HG03025 (cell line): ENCODE results near the gene PAM.
"Not testable (repeated sequence)": the region's sequence is repeated elsewhere in the genome, so short reads cannot be mapped to it uniquely, and the experiment has no call there.

Experiments
- ATAC-seq: cut with Tn5 transposase; IDR thresholded peaks from one replicate; pipeline ENCODE4 v1.9.1; 2021; ENCODE audit warnings: mild to moderate bottlenecking, moderate library complexity; ENCODE audit not compliant: unreplicated experiment, low FRiP score

PAM gene

GRCh38 chr5:102775756-102776155, 20.7 kb downstream of the PAM start:
- ATAC-seq: not testable (repeated sequence)

DNA sequence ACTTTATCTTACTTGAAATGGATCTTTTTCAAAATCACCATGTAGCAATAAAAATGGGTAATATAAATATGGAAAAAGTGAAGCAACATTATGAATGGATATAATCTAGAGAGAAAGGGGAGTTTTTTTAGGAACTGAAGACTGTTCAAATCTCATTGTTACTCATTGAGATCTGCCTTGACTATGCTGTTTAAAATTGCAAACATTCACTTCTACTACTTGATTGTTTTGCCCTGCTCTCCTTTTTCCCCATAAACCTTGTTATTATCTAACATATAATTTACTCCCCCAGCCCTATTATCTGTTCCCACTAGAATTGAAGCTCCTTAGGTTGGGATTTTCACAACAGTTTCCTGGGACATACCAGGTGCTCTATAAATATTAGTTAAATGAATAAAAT, 22.0 kb downstream of the PAM start:
- ATAC-seq: no peak

DNA sequence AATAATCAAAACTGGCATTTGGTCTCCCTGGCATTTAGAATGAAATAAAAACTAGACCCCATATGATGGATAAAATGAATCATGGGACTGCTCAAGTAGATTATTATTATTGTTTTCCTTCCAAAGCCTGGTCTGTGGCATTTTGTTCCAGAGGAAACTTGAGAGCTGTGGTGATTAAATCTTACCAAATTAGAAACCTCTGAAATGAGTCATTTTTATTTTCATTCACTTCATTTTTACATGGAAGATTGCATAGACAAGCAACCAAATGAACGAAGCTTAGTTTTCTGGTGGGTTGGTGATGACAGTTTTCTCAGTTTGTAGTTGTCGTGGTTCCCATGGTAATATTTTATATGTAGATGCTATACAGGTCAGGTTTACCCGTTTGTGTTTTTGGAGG, 23.4 kb downstream of the PAM start:
- ATAC-seq: no peak

GRCh38 chr5:102781359-102781758, 26.3 kb downstream of the PAM start:
- no peak for ATAC-seq

DNA sequence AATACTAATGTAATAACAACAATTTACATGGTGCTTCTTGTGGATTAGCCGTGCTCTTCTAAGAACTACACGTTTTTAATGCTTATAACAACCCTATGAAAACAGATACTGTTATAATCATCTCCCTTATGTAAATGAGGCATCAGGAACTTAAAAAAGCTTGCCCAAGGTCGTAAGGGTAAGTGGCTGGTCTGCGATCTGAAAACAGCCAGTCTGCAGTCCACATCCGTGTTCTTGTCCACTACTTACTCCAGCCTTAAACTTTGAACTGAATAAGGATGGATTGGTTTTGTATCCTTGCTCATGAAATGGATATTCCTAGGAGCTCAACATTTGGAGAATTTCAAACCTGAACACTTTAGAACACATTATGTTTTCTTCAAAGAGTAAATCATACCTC, 26.7 kb downstream of the PAM start:
- ATAC-seq: no peak

DNA sequence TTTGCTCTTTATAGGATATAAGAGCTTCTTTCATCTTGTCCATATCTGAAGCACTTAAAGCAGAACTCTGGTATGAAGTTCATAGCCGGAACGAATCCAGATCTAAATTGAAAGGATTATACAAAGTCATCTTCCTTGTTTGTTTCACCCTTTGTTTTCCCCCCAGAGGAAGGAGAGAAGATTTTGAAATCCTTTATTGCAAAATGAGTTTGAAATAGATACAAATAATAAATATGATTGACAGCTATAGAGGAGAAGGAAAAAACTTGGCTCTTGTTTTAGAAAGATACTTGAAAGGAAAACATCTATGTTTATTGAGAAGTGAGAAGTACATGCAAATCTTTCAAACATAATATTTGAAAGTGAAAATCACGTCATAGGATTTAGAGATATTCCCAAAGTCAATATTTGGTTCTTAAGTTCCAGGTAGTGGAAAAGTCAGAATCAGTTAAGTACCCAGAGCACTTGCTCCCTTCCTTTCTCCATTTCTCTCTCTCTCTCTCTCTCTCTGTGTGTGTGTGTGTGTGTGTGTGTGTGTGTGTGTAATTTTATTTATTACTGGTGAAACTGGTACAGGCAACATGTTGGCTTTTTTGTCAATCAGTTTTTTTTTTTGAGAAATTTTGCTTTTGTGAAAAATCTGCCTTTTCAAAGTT, 27.2 kb downstream of the PAM start:
- ATAC-seq: no peak

- ATAC-seq: no peak
These were observed 32.0 kb downstream of the PAM start for GRCh38 chr5:102787134-102787533.

- no peak for ATAC-seq
These were observed 33.7 kb downstream of the PAM start for GRCh38 chr5:102788788-102789187.

DNA sequence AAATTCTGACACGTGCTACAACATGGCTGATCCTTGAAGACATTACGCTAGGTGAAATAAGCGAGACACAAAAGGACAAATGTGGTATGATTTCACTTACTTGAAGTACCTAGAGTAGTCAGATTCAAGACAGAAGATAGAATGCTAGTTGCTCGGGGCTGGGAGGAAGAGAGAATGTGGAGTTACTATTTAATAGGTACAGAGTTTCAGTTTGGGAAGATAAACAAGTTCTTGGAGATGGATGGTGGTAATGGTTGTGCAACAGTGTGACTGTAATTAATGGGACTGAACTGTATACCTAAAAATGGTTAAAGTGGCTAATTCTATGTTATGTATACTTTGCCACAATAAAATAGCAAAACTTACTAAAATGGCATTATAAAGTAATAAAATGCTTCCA, 34.4 kb downstream of the PAM start:
- ATAC-seq: no peak

- no peak for ATAC-seq
These were observed 35.6 kb downstream of the PAM start for GRCh38 chr5:102790748-102791147.

GRCh38 chr5:102792705-102793104, 37.6 kb downstream of the PAM start:
- no peak for ATAC-seq

DNA sequence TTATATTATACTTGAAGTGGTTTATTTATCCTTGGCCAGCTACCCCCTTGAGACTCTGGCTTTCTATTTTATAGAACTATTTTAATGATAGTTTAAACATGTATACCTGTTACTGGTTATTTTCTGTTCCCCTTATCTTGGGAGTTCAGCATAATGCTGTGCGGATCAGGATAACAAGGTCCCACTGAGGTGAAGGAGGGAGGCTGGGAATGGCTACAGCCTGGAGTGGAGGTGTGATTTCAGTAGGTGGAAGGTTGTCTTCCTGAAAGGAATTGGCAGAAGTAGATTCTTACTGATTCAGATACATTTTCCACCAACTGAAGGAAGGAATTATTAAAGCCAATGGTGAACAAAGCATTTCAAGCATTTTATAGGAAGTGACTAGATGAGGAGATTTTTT, 38.9 kb downstream of the PAM start:
- no peak for ATAC-seq

GRCh38 chr5:102794677-102795331, 39.7 kb downstream of the PAM start:
- no peak for ATAC-seq

- ATAC-seq: no peak
These were observed 40.4 kb downstream of the PAM start for GRCh38 chr5:102795526-102795925.

- no peak for ATAC-seq
These were observed 40.9 kb downstream of the PAM start for GRCh38 chr5:102796009-102796408.

DNA sequence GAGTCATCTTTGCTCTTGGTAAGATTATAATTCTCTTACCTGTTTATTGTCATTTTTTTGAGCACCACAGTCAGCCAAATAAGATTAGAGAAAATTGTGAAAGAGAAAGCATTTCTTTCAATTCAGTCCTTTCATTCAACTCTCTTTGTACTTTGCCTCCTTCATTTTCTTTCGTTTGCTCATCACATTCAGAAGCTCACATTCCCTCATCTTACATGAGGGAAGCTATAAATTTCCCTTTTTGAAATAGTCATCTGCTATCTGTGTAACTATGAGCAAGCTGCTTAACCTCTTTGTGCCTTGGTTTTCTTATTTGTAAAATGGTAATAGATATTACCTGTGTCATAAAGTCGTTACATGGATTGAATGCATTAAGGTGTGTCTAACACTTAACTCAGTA, 41.4 kb downstream of the PAM start:
- no peak for ATAC-seq

- ATAC-seq: no peak
These were observed 42.3 kb downstream of the PAM start for GRCh38 chr5:102797322-102797884.

GRCh38 chr5:102798104-102798785, 43.1 kb downstream of the PAM start:
- ATAC-seq: no peak

DNA sequence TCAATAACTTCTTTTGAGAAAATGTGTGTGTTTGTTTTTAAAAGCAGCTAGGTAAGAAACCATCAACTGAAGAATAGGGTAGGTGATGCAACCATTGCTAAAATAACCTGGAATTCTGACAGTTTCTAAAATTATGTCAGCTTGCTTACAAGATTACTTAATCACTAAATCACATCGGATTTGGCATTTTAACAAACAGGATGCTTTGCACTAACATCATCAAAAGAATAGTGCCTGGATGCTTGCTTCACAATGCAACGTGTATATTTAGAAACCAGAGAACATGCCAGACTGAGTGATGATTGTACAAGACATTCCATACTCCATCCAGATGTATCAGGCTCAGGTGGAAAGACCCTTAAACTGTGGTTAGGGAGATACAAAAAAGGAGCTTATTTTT, 43.9 kb downstream of the PAM start:
- no peak for ATAC-seq

DNA sequence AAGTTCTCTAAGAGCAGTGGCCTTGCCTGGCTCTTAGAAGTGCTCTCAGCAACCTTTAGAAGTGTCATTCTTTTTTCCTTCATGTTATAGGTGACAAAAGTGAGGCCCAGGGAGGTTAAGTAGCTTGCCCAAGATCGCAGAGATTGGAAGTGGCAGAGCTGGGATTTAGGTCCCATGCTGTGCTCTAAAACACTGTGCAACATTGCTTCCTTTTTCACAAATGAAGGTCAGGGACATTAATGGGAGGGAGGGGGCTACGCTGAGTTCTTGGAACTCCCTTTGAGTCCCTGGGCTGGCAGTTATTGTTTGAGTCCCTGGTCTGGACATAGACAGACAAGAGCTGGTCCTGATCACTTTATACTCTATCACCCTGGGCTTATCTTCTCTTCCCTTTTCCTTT, 45.3 kb downstream of the PAM start:
- no peak for ATAC-seq

- no peak for ATAC-seq
These were observed 46.3 kb downstream of the PAM start for GRCh38 chr5:102801371-102801770.
